ENCODE results near the gene LSAMP. TPM values are rescaled to one million over a fixed set of nuclear protein-coding genes. Genes with fewer than 3 reads are reported as not detected.
A peak's percentile ranks its signal among the peaks of the same experiment; 100 is the strongest.

Gene LSAMP
- total and polyA plus RNA-seq, 2 of the 4 experiments (the other 2 are of a cell fraction): 7.9 to 8.0 TPM

DNA sequence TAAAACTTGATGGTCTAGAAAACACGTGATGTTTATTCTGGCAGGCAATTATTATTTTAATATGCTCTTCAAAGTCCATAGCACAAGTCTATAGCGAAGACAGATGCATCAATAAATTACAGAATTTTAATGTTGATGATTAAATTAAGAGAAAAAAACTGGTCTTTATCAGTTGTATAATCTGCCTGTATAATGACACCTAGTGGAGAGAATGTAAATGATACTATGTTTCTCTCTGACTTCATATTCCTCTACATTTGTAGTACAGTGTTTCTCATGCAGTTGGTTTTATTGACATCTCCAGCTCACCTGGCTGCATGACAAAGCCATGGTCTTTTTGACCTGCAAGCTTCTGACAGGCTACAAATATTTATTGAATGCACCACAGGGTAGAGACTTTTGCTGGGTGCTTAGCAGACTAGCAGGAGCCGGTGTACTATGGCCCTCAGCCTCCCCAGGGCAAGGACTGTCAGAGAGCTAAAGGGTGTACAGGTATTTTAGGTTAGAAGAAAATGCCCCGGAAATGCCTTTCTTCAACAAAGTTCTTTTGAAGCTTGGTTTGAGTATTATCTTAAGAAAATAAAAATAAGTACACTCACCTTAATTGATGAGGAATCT, 532.1 kb downstream of the LSAMP start:
- intact Hi-C loops (cut with micrococcal nuclease): loop anchor here (5.0 kb wide), 1 partner anchor 46 kb away; no protein-coding TSS in a partner anchor
- Histone ChIP-seq H4K20me1 (ENCODE audit: insufficient read depth, low read length) (no peaks in the 10 kb centered on the region), H3K79me1 (ENCODE audit: low read depth in 1 of 2, low read length in 2 of 2) (no peaks in the 10 kb centered on the region), H3K4me2 (ENCODE audit: low read depth, low read length) (no peak overlapping the region), H3K9ac (ENCODE audit: low read depth, low read length) (no peak overlapping the region), H3K4ac (ENCODE audit: low read depth, low read length) (no peak overlapping the region), H3K4me3 (ENCODE audit: insufficient read depth, low read depth, low read length) (no peak overlapping the region), H3K9me3 (ENCODE audit: control insufficient read depth, insufficient read depth, low read length) (no peaks in the 10 kb centered on the region), H3K27ac (ENCODE audit: insufficient read depth, low read length) (no peak overlapping the region), H2BK20ac (ENCODE audit: low read depth, low read length) (no peak overlapping the region), H3K23ac (ENCODE audit: low read depth, low read length) (no peak overlapping the region), H2BK5ac (ENCODE audit: low read depth, low read length, poor library complexity, severe bottlenecking) (no peak overlapping the region), H2AFZ (replicated peaks; ENCODE audit: low read length, poor library complexity) (no peak overlapping the region), H3K27me3 (ENCODE audit: control insufficient read depth, insufficient read depth, low read length) (no peaks in the 10 kb centered on the region), H2BK120ac (ENCODE audit: low read depth, low read length) (no peak overlapping the region), H2BK15ac (ENCODE audit: low read depth, low read length) (no peak overlapping the region), H3K14ac (replicated peaks; ENCODE audit: low read depth, low read length) (no peak overlapping the region), H3K56ac (ENCODE audit: extremely low read depth, insufficient read depth, low read length) (no peak overlapping the region), H2AK9ac (replicated peaks; ENCODE audit: low read depth, low read length, poor library complexity) (no peak overlapping the region), H3K18ac (ENCODE audit: low read depth, low read length) (no peak overlapping the region), H4K8ac (ENCODE audit: low read depth in 2 of 2, low read length in 2 of 2) (no peak overlapping the region), H3K4me1 (ENCODE audit: control insufficient read depth, insufficient read depth, low read length) (no peaks in the 10 kb centered on the region; the same call in 1 of the 2 replicates), H4K5ac (ENCODE audit: low read depth, low read length) (no peak overlapping the region), H3K36me3 (ENCODE audit: control insufficient read depth, insufficient read depth, low read length) (no peaks in the 10 kb centered on the region), H3K9me1 (ENCODE audit: insufficient read depth, low read length) (no peaks in the 10 kb centered on the region), H4K91ac (ENCODE audit: insufficient read depth, low read depth, low read length) (no peak overlapping the region), H2AK5ac (ENCODE audit: low read depth, low read length) (no peak overlapping the region)
- in situ Hi-C loops (cut with MboI; ENCODE audit: low sequenced_read_pairs): no loop called here
- TF ChIP-seq, protein P1, sequence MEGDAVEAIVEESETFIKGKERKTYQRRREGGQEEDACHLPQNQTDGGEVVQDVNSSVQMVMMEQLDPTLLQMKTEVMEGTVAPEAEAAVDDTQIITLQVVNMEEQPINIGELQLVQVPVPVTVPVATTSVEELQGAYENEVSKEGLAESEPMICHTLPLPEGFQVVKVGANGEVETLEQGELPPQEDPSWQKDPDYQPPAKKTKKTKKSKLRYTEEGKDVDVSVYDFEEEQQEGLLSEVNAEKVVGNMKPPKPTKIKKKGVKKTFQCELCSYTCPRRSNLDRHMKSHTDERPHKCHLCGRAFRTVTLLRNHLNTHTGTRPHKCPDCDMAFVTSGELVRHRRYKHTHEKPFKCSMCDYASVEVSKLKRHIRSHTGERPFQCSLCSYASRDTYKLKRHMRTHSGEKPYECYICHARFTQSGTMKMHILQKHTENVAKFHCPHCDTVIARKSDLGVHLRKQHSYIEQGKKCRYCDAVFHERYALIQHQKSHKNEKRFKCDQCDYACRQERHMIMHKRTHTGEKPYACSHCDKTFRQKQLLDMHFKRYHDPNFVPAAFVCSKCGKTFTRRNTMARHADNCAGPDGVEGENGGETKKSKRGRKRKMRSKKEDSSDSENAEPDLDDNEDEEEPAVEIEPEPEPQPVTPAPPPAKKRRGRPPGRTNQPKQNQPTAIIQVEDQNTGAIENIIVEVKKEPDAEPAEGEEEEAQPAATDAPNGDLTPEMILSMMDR (conservative IDR thresholded peaks at IDR 0.05; ENCODE audit: low read depth, low read length): peak; percentile 54
- no peak for TF ChIP-seq RAD21 (IDR thresholded peaks at IDR 0.05; ENCODE audit: low read length)
- BruUV-seq (replicated peaks): no TSS peak
- ATAC-seq (ENCODE audit: low read depth) (peak; percentile 64), DNase-seq (peak; percentile 28)
- no CpG with 5 or more reads among the region's 4 CpGs for WGBS, 2 experiments (ENCODE audit: extremely low coverage in 2 of 2, insufficient read length in 1 of 2)
- POLR2A ChIA-PET (ENCODE audit: unreplicated experiment): no interaction called here
- CTCF ChIA-PET: interaction anchor here (0.7 to 0.9 kb wide), 3 partner anchors 9 to 82 kb away, joined by 3 read pairs; no protein-coding TSS in a partner anchor
- dilution Hi-C loops (cut with HindIII; ENCODE audit: low sequenced_read_pairs, unreplicated experiment): no loop called here
